Measurements from ENCODE around the gene RANBP1.

RANBP1 gene

DNA sequence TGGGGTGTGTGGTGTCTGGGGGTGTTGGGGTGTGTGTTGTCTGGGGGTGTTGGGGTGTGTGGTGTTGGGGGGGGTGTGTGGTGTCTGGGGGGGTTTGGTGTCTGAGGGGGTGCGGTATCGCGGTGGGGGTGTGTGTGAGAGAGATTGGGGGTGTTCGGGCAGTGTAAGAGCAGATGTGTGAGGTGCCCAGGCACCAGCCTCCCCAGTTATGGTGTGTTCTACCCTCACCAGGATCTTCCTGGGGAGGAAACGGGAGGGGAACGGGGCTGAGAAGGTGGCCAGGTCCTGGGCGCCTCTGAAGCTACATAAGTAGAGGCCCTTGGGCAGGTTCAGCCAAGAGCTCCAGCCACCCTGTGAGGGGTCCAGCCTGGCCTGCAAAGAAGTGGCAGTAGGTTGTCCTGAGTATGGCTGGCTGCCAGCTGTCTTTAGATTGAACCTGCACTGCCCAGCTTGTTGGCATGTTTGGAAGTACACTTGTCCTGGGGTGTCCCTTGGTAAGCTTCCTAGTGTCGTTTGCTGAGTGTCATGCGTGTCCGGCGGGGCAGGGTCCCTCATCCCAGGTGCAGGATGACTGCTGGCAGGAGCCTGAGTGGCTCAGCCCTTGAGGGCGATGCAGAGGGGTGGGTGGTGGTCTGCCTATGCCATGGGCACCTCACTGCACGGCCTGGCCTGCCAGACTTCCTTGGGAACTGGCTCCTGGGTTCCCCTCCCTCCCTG is 7.6 kb downstream of the RANBP1 start:
- no peak for DNase-seq (ENCODE audit: low read depth in 2 of 2)

DNA sequence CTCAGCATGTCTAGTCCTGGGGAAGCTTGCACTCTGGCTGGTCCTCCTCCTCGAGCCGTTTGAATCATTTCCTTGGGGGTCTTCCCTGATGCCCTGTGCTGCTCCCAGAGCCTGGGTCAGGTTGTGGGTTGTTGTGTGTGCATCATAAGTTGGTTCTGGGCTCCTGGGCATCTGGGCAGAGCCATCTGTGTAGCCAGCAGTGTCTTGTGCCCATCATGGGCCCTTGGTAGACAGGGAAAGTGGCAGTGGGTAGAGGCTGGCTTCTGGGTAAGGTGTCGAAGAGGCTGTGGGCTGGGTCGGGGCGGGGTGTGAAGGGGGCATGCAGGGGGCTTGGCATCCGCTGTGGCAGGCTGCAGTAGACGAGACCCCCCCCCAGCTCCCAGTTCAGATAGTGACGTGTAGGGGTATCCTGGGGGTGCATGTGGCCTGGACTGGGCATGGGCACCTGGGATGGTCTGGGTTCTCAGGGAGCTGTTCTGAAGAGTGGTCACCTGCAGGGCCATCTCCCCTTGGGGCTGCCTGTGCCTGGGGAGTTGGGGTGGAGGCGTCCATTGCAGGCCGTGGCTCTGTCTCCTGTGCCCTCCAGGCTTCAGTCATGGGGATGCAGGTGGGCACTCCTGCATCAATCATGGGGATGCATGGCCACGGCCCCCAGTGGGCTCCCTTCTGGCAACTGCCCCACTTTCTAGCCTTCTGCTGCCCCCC is 8.3 kb downstream of the RANBP1 start:
- DNase-seq (ENCODE audit: low read depth in 2 of 2) = no peak

DNA sequence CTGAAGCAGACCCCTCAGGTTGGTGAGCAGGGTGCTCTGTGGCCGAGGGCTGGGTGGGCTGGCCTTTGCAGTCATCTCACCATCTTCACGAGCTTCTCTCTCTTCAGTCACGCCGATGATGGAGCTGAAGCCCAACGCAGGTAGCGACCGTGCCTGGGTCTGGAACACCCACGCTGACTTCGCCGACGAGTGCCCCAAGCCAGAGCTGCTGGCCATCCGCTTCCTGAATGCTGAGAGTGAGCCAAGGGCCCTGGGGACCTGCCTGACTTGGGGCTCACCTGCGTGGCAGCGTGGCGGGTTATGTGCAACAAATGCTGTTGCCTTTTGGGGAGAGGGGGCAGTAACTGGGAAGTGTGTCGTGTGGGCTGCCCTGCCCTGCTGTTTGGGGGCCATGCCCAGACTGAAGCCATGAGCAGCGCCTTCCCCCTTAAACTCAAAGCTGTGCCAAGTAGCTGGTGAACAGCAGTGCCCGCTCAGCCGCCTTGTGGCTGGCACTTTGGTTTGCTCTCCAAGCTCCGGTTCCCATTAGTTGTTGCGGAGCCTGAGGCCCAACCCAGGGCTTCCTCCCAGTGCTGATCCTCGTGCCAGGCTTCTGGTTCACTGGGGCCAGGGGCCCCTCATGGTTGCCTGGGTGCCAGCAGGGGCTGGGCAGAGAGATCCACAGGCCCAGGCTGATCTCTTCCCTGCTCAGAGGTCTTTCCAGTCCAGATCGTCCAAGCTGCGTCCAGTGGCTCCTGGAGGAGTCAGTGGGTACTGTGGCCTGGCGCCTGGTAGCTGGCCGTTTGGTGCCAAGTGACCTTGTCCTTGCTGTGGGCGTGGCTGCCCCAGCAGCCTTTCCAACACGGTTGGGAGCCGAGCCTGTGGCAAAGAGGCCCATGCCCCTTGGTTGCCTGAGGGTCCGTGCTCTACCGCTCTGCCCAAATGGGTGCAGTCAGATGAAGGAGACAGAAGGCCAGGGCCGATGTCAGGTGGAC is 9.6 kb downstream of the RANBP1 start:
- DNase-seq (ENCODE audit: low read depth in 2 of 2) = no peak

DNA sequence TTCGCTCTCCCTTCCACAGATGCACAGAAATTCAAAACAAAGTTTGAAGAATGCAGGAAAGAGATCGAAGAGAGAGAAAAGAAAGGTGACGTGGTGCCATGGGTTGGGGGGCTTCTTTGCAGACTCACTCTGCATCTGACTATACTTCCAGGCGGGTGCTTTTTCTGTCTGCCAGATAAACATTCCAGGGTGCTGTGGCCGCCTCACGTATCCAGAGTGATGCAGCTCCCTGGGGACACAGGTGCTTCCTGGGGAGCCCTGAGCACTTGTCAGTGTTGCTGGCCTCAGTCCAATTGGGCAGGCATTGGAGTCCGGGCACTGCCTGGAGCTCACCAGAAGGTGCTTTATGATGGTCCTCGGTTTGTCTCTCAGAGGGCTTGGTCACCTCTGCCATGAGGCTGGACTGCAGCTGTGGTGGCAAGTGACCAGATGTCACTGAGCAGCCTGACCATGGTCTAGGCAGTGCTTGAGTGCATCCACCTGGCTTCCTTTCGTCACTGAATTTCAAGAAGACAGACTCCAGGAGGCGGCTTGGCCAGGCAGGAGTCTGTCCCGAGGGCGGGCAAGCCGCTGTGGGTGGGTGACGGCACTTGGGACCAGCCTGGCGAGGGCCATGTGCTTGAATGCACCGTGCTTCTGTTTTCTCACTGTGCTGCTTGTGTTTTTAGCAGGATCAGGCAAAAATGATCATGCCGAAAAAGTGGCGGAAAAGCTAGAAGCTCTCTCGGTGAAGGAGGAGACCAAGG is 10.6 kb downstream of the RANBP1 start:
- DNase-seq (ENCODE audit: low read depth in 2 of 2) = no peak

DNA sequence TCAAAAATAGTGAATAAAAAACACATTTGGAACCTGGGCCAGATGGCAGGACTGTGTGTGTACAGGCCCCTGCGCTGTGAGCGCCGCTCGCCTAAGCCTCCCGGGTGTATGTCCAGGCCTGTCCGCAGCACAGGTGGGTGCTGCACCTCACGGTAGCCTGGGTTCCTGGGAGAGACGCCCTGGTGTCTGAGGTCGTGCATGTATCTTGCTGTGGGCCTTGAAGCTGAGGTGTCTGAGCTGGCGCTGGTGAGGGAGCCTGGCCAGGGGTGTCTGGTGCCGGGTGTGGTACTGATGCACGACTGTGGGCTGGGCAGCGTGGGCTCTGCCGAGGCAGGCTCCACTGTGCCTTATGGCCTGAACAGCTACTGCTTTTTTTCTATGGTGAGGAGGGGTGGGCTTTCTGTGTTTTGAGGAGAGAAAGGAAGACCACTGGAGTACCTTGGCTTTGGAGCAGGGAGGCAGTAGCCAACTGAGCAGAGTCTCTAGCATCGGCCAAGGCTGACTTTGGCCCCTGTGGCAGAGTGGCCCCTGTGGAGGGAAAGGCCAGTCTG is 11.5 kb downstream of the RANBP1 start:
- DNase-seq (ENCODE audit: low read depth in 2 of 2) = no peak

DNA sequence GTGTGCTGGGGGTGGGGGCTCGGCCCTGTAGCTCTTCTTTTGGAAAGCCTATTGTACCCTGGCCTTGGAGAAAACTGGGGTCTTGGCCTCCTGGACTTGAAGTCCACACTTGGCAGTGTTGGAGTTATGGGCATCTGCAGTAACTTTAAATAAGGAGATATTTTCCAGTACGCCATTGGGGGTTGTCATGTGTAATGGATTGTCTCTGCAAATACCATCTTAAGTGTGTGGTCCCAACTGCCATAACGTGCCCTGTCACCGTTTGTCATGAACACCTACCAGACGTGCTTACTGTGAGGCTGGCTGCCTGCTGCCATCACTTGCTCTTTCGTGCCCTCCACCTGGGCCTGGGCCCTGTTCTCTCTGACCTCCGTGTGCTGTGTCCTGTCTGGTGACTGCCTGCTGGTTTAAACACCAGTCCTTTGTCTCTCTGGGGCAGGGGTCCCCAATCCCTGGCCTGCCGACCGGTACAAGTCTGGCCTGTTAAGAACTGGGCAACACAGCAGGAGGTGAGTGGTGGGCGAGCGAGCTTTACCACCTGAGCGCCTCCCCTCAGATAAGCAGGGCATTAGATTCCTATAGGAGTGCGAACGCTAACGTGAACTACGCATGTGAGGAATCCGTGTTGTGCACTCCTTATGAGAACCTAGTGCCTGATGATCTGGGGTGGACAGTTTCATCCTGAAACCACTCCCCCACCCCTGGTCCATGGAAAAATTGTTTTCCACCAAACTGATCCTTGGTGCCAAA is 12.1 kb downstream of the RANBP1 start:
- DNase-seq (ENCODE audit: low read depth in 2 of 2) = no peak

DNA sequence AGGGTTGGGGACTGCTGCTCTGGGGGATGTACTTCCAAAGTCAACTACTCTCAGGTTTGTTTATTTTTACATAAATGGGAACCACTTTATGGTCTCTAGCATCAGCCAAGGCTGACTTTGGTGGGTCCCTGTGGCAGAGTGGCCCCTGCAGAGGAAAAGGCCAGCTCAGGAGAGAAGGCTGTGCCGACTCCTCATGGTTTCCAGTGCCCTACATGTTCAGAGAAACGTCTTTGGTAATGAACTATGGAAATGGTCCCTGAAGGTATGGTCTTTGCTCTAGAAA is 12.7 kb downstream of the RANBP1 start:
- DNase-seq (ENCODE audit: low read depth in 2 of 2) = no peak

DNA sequence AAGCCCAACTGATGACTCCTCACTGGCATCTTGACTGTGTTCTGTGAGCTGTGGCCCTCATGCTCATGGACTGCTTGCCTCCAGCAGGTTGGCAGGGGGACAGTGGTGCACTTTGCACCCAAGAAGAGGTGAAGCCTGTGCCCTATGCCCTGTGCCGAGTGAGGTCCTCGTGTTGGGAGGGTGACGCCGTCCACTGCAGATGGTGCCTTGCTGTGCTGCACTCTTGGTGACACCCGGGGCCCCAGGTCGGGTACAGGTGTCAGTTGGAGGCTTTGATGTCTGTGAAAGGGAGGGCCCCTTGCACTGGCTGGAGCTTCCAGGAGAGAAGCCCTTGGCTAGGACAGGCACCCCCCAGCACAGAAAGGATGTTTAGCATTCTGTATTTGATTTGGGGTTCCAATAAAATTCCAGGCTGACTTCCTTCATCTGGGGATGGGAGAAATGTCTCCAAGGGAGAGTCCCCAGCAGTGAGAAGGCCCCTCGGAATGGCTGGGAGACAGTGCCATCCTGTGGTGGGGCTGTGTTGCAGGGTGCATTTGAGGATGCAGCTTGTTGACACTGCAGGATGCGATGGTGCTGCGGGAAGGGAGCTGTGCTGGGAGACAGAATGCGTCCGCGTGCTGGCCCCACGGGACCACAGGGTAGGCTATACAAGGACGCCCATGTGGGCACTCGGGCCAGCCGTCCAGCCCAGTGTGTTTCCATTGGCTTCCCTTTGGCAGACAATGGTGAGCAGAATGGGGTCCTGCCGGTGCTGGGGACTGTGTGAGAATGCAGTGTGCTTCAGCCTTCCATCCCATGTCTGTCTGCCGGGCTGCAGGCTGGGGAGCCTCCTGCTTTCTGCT is 13.2 kb downstream of the RANBP1 start:
- no peak for DNase-seq (ENCODE audit: low read depth in 2 of 2)

DNA sequence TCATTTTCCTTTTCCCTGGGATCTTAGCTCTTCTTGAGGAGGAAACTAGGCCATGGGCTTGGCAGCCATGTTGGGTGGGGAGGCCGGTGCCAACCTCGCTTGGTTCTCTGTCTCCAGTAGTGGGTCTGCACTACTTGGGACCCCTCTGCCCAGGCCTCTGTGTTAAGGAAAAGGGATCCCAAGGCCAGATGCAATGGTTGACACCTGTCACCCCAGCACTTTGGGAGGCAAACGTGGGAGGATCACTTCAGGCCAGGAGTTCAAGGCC is 13.8 kb downstream of the RANBP1 start:
- no peak for DNase-seq (ENCODE audit: low read depth in 2 of 2)

DNA sequence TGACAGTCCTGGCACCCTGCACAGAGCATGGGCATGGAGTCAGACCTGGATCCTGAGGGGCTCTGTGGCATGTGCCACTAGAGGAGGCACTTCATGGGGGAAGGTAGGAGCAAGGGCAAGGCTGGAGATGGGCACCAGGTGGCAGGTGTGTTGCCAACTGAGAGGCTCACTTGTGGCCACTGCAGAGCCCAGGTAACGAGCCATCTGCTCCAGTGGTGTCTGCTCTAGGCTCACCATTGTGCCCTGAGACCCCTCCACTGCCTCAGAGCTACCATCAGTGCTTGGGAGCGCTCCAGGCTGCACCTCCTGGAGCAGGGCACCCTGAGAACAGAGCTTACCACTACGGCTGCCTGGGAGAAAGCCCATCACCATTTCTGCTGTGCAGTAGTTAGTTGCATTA is 14.4 kb downstream of the RANBP1 start:
- no peak for DNase-seq (ENCODE audit: low read depth in 2 of 2)

DNA sequence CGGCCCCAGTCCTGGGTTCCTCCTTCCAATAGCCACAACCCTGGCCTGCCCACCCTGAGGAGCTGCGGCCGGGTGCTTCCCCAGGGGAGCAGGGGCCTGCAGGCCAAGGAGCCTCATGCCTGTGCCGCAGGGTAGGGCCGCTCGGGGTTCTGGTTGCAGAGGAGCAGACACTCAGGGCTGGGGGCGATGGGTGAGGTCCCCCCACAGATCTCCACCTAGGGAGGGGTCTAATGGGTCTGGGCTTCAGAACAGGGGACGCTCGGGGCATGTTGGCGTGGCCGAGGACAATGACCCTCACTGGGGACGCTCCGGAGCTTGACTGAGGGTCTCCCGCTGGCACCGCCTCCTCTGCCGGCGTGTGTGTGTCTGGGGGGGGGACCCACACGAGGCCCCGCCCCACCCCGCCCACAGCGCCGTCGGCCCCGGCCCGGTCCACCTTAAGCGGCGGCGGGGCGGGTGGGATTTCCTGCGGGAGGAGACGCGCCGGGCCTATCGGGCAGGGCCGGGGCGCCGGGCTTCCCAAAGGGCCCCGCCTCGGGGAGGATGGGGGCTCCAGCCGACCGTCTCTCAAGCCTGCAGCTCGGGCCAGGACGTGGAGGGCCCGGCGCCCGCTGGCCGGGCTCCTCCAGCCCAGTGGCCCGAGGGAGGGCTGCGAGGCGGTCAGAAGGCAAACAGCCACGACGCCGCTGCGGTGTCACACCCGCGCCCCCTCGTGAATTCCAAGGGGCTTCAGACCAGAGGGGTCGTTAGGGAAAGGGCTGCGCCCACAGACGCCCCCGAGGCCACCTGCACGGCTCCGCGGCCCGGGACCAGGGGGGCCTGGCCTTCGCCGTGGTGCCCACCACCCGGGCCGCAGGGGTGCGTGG is 15.1 kb downstream of the RANBP1 start:
- DNase-seq (ENCODE audit: low read depth in 2 of 2) = peak; percentile 40 to 42

DNA sequence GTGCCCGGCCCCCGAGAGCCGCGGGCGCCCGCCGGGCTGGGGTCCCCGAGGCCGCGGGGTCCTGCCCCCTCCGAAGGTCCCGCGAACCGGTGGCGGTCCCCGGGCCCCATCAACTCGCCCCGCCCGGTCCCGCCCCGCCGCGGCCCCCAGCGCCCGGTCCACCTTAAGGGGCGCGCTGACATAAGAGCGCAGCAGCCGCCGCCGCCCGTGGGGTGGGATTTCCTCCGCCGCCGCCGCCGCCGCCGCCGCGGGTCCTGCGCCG is 15.6 kb downstream of the RANBP1 start, which contains the start of gene ZDHHC8:
Gene ZDHHC8 (plus strand): TSS at position 208 of the 262 bp plus-strand sequence. CDS start 144 bp downstream, outside the sequence.
- no peak for DNase-seq (ENCODE audit: low read depth in 2 of 2)

DNA sequence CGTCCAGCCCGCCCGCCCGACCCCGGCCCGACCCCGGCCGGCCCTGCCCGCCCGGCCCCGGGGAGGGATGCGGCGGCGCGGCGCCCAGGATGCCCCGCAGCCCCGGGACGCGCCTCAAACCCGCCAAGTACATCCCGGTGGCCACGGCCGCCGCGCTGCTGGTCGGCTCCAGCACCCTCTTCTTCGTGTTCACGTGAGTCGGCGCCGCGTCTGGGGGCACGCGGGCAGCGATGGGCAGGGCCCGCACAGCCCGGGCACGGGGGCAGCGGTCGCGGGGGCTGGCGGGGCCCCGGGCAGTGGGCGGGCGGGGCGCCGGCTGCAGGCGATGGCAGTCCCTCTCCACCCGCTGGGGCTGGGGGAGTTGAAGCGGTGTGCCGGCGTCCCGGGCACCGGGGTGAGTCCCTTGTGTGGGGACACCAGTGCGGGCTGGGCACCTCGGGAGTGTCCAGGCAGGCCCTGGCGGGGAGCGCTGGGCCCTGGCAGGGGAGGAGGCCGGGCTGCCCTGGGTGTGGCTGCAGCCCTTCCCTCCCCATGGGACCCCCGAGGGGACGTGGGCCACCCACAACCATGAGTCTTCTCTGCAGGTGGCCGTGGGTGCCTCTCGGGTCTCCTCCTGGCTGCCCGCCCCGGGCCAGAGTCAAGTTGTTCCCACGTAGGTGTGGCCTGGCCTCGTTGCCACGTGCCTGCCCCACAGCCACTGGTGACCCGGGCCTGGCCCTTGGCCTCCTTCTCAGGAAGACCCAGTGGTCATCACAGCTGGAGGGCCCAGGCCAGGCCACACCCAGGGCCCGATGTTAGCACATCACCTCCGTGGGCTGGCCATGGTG is 16.2 kb downstream of the RANBP1 start:
- no peak for DNase-seq (ENCODE audit: low read depth in 2 of 2)

DNA sequence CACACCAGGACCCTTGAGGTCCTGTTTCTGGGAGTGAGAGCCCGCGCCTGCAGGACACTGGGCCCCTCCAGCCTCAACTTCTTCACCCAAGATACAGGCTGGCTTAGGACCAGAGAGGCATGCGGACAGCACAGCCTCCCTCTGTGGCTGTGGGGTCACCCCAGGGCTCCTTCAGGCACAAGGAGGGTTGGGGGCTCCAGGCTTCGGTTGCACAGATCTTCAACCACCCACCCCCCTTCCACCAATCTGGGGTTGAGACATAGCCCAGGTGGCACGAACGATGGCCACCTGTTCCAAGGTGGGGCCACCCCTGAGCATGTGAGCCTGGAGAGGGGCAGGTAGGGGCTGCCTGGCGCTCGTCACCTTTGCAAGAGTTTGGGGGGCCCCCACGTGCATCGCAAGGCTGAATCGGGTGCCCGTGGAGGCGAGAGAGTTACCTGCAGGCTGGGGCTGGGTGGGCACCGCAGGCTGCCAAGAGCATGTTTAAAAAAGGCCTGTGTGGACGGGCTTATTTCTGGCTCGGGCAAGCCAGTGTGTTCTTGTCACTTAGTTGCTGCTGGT is 16.9 kb downstream of the RANBP1 start:
- DNase-seq (ENCODE audit: low read depth in 2 of 2) = no peak

DNA sequence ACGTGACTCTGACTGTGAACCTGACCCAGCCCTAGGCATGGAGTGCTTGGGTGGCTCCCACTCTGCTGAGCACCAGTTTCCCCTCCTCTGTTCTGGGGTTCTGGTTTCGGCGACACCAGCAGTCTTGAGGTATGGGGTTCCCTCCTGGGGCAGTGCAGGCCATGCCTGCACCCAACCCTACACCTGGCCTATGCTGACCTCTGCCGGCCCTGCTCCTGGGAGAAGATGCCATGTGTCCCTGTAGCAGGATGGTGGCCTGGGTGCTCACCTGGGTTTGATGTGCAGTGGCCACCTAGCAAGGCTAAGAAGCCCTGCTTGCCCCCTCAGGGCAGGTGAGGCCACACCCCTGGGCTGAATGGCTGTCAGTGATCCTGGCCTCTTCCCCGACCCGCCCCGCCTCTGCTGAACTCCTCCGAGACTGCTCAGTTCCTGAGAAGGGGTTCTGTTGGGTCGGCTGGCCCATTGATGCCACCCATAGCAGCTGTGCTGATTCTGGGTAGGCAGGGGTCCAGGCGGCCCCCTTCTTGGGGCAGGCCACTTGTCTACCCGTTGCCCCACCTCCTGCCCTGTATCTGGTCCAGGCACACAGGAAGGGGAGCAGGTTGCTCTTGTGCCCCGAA is 18.1 kb downstream of the RANBP1 start:
- no peak for DNase-seq (ENCODE audit: low read depth in 2 of 2)

DNA sequence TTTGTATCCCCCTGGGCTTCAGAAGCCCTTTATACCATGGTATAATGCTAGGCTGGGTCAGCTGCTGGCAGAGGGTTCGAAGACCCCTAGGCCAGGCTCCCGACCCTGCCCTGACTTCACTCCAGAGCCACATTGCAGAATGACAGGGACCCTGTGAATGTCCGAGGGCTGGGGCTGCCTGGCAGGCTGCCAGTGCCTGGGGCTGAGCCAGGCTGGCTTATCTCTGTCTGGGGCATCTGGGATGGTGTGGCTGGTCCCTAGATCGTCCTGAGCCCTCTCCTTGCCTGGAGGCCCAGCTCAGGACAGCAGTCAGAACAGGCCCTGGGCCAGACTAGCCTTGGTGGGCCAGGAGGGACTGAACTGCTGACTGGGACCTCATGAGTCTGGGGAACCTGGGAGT is 19.4 kb downstream of the RANBP1 start:
- DNase-seq (ENCODE audit: low read depth in 2 of 2) = no peak

DNA sequence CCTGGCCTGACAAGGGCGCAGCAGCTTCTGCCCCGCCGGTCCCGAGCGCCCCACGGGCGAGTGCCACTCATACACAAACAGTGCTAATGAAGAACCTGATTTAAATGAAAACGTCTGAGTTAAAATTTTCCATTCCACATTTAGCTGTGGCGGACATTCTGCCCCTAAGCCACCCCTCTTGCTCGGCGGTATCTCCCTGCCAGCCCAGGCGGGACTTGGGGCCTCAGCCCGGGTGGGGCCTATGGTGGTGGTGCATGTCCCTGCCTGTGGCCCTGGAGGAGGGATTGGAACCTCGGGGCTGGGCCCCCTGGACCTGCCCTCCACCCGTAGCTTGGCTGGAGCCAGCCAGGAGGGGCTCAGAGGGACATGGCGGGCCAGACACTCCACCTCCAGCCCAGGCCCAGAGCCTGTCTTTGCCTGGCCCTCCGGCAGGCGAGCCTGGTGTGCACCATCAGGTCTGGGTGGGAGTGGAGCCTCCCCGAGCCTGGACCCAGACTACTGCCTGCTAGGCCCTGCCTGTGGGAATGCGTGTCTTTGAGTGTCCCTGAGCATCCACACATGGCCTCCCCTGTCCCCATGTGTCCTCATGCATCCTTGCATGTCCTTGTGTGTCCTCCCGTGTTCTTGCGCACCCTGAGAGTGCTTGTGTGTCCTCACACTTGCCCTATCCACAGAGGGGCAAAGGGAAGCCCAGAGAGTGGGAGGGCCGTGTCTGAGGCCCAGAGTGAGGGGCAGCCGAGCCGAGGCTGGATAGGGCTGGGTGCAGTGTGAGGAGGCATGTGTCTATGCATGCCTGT is 20.1 kb downstream of the RANBP1 start:
- DNase-seq (ENCODE audit: low read depth in 2 of 2) = no peak

Data from fibroblast of skin of left quadriceps (primary cell).